Subcutaneous abdominal adipose tissue (tissue), 5 donors: ENCODE measurements around the gene MYLK3.

Experiments
- H3K27ac ChIP-seq: one replicate; pipeline ENCODE4 v1.7.0; 2013; ENCODE audit warnings: low read depth, mild to moderate bottlenecking, inconsistent platforms, low read length, moderate library complexity
- H3K27me3 ChIP-seq, 5 donors: one replicate each; pipeline ENCODE4 v1.7.0; 2013; ENCODE audit warnings: low read length in 5 of 5, inconsistent platforms in 1 of 5; ENCODE audit not compliant: control insufficient read depth in 5 of 5, insufficient read depth in 4 of 5
- H3K36me3 ChIP-seq, 5 donors: one replicate each; pipeline ENCODE4 v1.7.0; 2013; ENCODE audit warnings: low read length in 5 of 5; ENCODE audit not compliant: control insufficient read depth in 5 of 5, insufficient read depth in 5 of 5
- H3K4me1 ChIP-seq, 5 donors: one replicate each; pipeline ENCODE4 v1.7.0; 2013; ENCODE audit warnings: low read length in 5 of 5, mild to moderate bottlenecking in 3 of 5, moderate library complexity in 1 of 5; ENCODE audit not compliant: control insufficient read depth in 5 of 5, insufficient read depth in 5 of 5
- H3K4me3 ChIP-seq, 5 donors: one replicate each; pipeline ENCODE4 v1.7.0; 2013; ENCODE audit warnings: low read length in 5 of 5, low read depth in 1 of 5
- H3K9ac ChIP-seq, 5 donors: one replicate each; pipeline ENCODE4 v1.7.0; 2013; ENCODE audit warnings: low read length in 5 of 5, mild to moderate bottlenecking in 4 of 5, moderate library complexity in 3 of 5
- H3K9me3 ChIP-seq, 5 donors: one replicate each; pipeline ENCODE4 v1.7.0; 2013; ENCODE audit warnings: low read length in 5 of 5; ENCODE audit not compliant: control insufficient read depth in 5 of 5
- donor health status: healthy.
- donor health status: healthy.
- donor health status: healthy.
- donor health status: healthy.
- donor health status: healthy.

The MYLK3 gene

DNA sequence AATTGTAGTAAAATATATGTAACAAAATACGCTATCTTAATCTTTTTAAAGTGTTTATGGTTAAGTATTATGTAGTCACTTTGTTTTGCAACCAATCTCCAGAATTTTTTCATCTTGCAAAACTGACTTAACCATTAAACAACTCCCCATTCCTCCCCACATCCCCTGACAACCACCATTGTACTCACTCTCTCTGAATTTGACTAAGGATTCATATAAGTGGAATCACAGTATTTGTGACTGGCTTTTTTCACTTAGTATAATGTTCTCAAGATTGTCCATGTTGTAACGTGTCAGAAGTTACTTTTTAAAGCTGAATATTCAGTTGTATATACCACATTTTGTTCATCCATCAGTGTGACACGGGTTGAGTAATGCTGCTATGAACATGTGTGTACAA, 48.1 kb downstream of the MYLK3 start:
- H3K27me3 ChIP-seq, result no peaks in the 10 kb centered on the region
- H3K4me3 ChIP-seq, result no peak overlapping the region
- H3K27ac ChIP-seq, result no peak overlapping the region
- H3K36me3 ChIP-seq, result no peaks in the 10 kb centered on the region
- H3K9ac ChIP-seq, result no peak overlapping the region
- H3K4me1 ChIP-seq, result no peaks in the 10 kb centered on the region
- H3K9me3 ChIP-seq, result no peaks in the 10 kb centered on the region

DNA sequence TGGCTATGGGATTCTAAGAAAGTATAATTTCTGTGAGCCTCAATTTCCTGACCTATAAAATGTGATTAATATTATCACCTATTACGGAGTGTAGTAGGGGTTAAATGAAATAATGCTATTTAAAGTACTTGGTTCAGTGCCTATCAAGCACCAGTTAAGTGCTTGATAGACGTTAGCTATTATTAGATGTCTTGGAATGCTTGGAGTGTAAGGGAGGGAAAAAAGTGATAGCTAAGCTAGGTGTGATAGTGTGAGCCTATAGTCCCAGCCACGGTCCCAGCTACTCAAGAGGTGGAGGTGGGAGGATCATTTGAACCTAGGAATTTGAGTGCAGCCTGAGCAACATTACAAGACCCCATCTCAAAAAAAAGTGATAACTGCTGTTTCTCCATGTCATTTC, 51.2 kb downstream of the MYLK3 start:
- Histone ChIP-seq H3K4me3 (no peak overlapping the region), H3K9ac (no peak overlapping the region), H3K9me3 (no peaks in the 10 kb centered on the region), H3K36me3 (no peaks in the 10 kb centered on the region), H3K27ac (no peak overlapping the region), H3K4me1 (no peaks in the 10 kb centered on the region), H3K27me3 (no peaks in the 10 kb centered on the region)

- Histone ChIP-seq H3K9ac (no peak overlapping the region), H3K36me3 (no peaks in the 10 kb centered on the region), H3K9me3 (no peaks in the 10 kb centered on the region), H3K27me3 (no peaks in the 10 kb centered on the region), H3K4me1 (no peaks in the 10 kb centered on the region), H3K4me3 (no peak overlapping the region), H3K27ac (no peak overlapping the region)
Observed at GRCh38 chr16:46695937-46696336, 52.2 kb downstream of the MYLK3 start.

DNA sequence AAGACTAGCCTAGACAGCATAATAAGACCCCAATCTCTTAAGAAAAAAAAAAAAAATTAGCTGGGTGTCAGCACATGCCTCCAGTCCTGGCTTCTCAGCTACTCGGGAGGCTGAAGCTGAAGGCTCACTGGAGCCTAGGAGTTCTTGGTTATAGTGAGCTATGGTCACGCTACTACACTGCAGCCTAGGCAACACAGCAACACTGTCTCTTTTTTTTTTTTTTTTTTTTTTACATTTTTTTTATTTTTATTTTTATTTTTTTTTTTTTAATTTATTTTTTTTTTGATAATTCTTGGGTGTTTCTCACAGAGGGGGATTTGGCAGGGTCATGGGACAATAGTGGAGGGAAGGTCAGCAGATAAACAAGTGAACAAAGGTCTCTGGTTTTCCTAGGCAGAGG, 54.5 kb downstream of the MYLK3 start:
- H3K9ac ChIP-seq, result no peak overlapping the region
- peaks cover 0 to 13% (median 10%) of the 10 kb centered on the region in 5 donors for H3K4me1 ChIP-seq
- H3K27me3 ChIP-seq, result no peaks in the 10 kb centered on the region
- H3K27ac ChIP-seq, result no peak overlapping the region
- H3K36me3 ChIP-seq, result no peaks in the 10 kb centered on the region
- H3K9me3 ChIP-seq, result no peaks in the 10 kb centered on the region
- H3K4me3 ChIP-seq, result no peak overlapping the region

- Histone ChIP-seq H3K27ac (no peak overlapping the region), H3K4me1 (peaks cover 0 to 32% (median 28%) of the 10 kb centered on the region in 5 donors), H3K4me3 (no peak overlapping the region), H3K9ac (no peak overlapping the region), H3K36me3 (no peaks in the 10 kb centered on the region), H3K27me3 (no peaks in the 10 kb centered on the region), H3K9me3 (no peaks in the 10 kb centered on the region)
Observed at GRCh38 chr16:46691726-46692125, 56.4 kb downstream of the MYLK3 start.

DNA sequence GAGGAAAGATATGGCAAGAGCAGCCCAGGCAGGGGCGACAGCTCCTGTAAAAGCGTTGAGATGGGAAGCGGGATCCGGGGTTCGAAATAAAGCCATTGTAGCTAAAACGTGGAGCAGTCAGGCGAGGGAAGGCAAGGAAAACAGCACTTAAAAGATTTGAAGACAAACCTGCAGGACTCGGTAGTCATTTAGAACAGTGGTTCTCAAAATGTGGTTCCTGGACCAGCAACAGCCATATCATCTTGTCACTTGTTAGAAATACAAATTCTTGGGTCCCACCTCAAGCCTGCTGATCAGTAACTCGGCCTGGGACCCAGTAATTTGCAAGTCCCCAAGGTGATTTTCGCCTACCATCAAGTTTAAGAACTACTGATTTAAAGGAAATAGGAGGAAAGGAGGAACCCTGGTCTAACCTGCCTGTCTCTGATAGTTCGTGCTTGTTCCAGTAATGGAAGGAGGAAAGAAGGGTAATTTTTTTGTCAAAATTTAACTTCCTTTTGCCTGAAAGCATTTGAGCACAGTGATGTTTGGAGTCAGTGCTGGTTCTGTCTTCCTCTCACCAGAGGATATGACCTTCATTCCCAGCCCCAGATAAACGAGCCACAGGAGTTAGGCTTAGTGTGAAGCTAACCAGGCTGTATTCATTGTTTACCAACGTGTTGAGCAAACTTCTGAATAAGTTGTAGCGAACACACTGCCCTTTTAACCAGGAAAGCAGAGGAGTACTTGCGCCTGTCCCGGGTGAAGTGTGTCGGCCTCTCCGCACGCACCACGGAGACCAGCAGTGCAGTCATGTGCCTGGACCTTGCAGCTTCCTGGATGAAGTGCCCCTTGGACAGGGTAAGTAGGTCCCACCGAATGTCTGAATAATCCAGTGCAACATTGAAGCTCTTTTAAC, 57.6 kb downstream of the MYLK3 start:
- Histone ChIP-seq H3K27ac (peak overlapping the region; percentile 91), H3K27me3 (no peaks in the 10 kb centered on the region), H3K9me3 (no peaks in the 10 kb centered on the region), H3K36me3 (no peaks in the 10 kb centered on the region), H3K4me3 (peak overlapping the region; percentile 87 to 99 (median 95)), H3K9ac (peak overlapping the region in 4 of 5 donors; percentile 72 to 94 (median 91)), H3K4me1 (peaks cover 0 to 35% (median 28%) of the 10 kb centered on the region in 5 donors)

- Histone ChIP-seq H3K9me3 (no peaks in the 10 kb centered on the region), H3K9ac (peak within 1 kb of the TSS; percentile 51 to 94 (median 91)), H3K4me1 (peaks cover 0 to 35% (median 28%) of the 10 kb centered on the region in 5 donors), H3K4me3 (peak within 1 kb of the TSS; percentile 88 to 99 (median 95)), H3K27me3 (no peaks in the 10 kb centered on the region), H3K27ac (peak within 1 kb of the TSS; percentile 91), H3K36me3 (no peaks in the 10 kb centered on the region)
Observed at GRCh38 chr16:46689365-46690280, 58.5 kb downstream of the MYLK3 start, which contains the start of gene ORC6. Gene ORC6, plus strand, starts transcription at chr16:46689659. Its CDS starts 47 bp downstream, at chr16:46689706.

- Histone ChIP-seq H3K9me3 (no peaks in the 10 kb centered on the region), H3K4me3 (peak within 1 kb of the TSS; percentile 88 to 99 (median 95)), H3K4me1 (peaks cover 0 to 35% (median 30%) of the 10 kb centered on the region in 5 donors), H3K27ac (peak within 1 kb of the TSS; percentile 91), H3K27me3 (no peaks in the 10 kb centered on the region), H3K36me3 (no peaks in the 10 kb centered on the region), H3K9ac (peak within 1 kb of the TSS; percentile 51 to 94 (median 91))
Observed at GRCh38 chr16:46688654-46689364, 59.3 kb downstream of the MYLK3 start, which contains the start of gene VPS35. Gene VPS35, minus strand, starts transcription at chr16:46689178. Its CDS starts 45 bp downstream, at chr16:46689133.

- H3K36me3 ChIP-seq, result no peaks in the 10 kb centered on the region
- peak overlapping the region; percentile 91 for H3K27ac ChIP-seq
- H3K27me3 ChIP-seq, result no peaks in the 10 kb centered on the region
- H3K4me1 ChIP-seq, result peaks cover 0 to 35% (median 30%) of the 10 kb centered on the region in 5 donors
- H3K9ac ChIP-seq, result peak overlapping the region; percentile 51 to 94 (median 91)
- H3K4me3 ChIP-seq, result peak overlapping the region; percentile 88 to 99 (median 95)
- H3K9me3 ChIP-seq, result no peaks in the 10 kb centered on the region
Observed at GRCh38 chr16:46688101-46688653, 60.0 kb downstream of the MYLK3 start.
